CD14-positive monocyte (primary cell): ENCODE results near the gene ZSCAN2. TPM values are rescaled to one million over a fixed set of nuclear protein-coding genes. Genes with fewer than 3 reads are reported as not detected.

ENCODE experiments used
- DNase-seq, 3 donors: peaks; one replicate each; pipeline ENCODE4 v3.0.0-alpha.2; 2011 to 2022
- H2AFZ ChIP-seq: 2 replicates; pipeline ENCODE4 v1.6.0; 2012; ENCODE audit warnings: mild to moderate bottlenecking, low read depth, low read length, inconsistent platforms; ENCODE audit not compliant: insufficient read depth, poor library complexity, severe bottlenecking
- H3K27ac ChIP-seq, 2 donors: 1 replicate in 1 of 2; 2 replicates in 1 of 2; pipeline ENCODE4 v1.5.1; 2012 to 2013; ENCODE audit warnings: low read length in 2 of 2, control low read depth in 1 of 2, inconsistent platforms in 1 of 2, low read depth in 1 of 2, mild to moderate bottlenecking in 1 of 2
- H3K27me3 ChIP-seq, 2 donors: one replicate each; pipeline versions ENCODE4 v1.6.0 to v1.6.1; 2011 to 2013; ENCODE audit warnings: low read length in 2 of 2; ENCODE audit not compliant: control insufficient read depth in 2 of 2, insufficient read depth in 2 of 2
- H3K36me3 ChIP-seq, 2 donors: replicated peaks in 1 of 2; 1 replicate in 1 of 2; 2 replicates in 1 of 2; pipeline versions ENCODE4 v1.5.1 to v1.6.1; 2012 to 2013; ENCODE audit warnings: low read length in 2 of 2, control low read depth in 1 of 2, inconsistent platforms in 1 of 2, mild to moderate bottlenecking in 1 of 2; ENCODE audit not compliant: insufficient read depth in 2 of 2, control insufficient read depth in 1 of 2
- H3K4me1 ChIP-seq, 2 donors: 1 replicate in 1 of 2; 2 replicates in 1 of 2; pipeline versions ENCODE4 v1.5.1 to v1.6.1; 2012 to 2013; ENCODE audit warnings: low read length in 2 of 2, control low read depth in 1 of 2, inconsistent platforms in 1 of 2, mild to moderate bottlenecking in 1 of 2, moderate library complexity in 1 of 2; ENCODE audit not compliant: insufficient read depth in 2 of 2, control insufficient read depth in 1 of 2
- H3K4me2 ChIP-seq: replicated peaks from 2 replicates; pipeline ENCODE3; 2012; ENCODE audit warnings: low read length, moderate library complexity, mild to moderate bottlenecking; ENCODE audit not compliant: poor library complexity, severe bottlenecking; ENCODE audit errors: extremely low read depth
- H3K4me3 ChIP-seq, 3 experiments: fragments of 200-600 bp in 1 of 3; sonication (generic) in 1 of 3; replicated peaks in 1 of 3; 1 replicate in 2 of 3; 2 replicates in 1 of 3; pipeline ENCODE4 v1.5.1; 2011 to 2013; ENCODE audit warnings: low read length in 3 of 3, mild to moderate bottlenecking in 3 of 3, control low read depth in 2 of 3, low read depth in 2 of 3, inconsistent platforms in 1 of 3, moderate library complexity in 1 of 3
- H3K79me2 ChIP-seq: 2 replicates; pipeline ENCODE4 v1.6.0; 2012; ENCODE audit warnings: mild to moderate bottlenecking, control low read depth, inconsistent platforms, low read length, moderate library complexity; ENCODE audit not compliant: insufficient read depth
- H3K9ac ChIP-seq: 2 replicates; pipeline ENCODE4 v1.6.0; 2017; ENCODE audit warnings: low read length, mild to moderate bottlenecking; ENCODE audit not compliant: insufficient read depth, poor library complexity, severe bottlenecking
- H3K9me3 ChIP-seq, 2 donors: replicated peaks in 1 of 2; 1 replicate in 1 of 2; 2 replicates in 1 of 2; pipeline versions ENCODE4 v1.5.1 to v1.6.1; 2012 to 2013; ENCODE audit warnings: low read length in 2 of 2, control low read depth in 1 of 2; ENCODE audit not compliant: control insufficient read depth in 1 of 2, insufficient read depth in 1 of 2
- H4K20me1 ChIP-seq: 2 replicates; pipeline ENCODE4 v1.6.0; 2012; ENCODE audit warnings: mild to moderate bottlenecking, low read length, control low read depth, moderate library complexity; ENCODE audit not compliant: insufficient read depth
- H3K27ac Mint-ChIP-seq, 7 donors: one replicate each; pipeline ENCODE4 v1.8.0; 2020; ENCODE audit warnings: mild to moderate bottlenecking in 7 of 7, mixed read lengths in 7 of 7, moderate library complexity in 6 of 7, inconsistent platforms in 2 of 7
- H3K27me3 Mint-ChIP-seq, 3 donors: one replicate each; pipeline ENCODE4 v1.8.0; 2021 to 2022; ENCODE audit warnings: low read depth in 3 of 3, mild to moderate bottlenecking in 3 of 3, mixed read lengths in 3 of 3, moderate library complexity in 3 of 3, inconsistent platforms in 1 of 3
- H3K36me3 Mint-ChIP-seq, 2 donors: one replicate each; pipeline ENCODE4 v1.8.0; 2020; ENCODE audit warnings: mixed read lengths in 2 of 2, inconsistent platforms in 1 of 2, mild to moderate bottlenecking in 1 of 2
- H3K4me1 Mint-ChIP-seq: one replicate; pipeline ENCODE4 v1.8.0; 2020; ENCODE audit warnings: mild to moderate bottlenecking, mixed read lengths
- H3K4me3 Mint-ChIP-seq, 2 donors: one replicate each; pipeline ENCODE4 v1.8.0; 2020; ENCODE audit warnings: mild to moderate bottlenecking in 2 of 2, mixed read lengths in 2 of 2, moderate library complexity in 1 of 2
- H3K9me3 Mint-ChIP-seq, 7 donors: one replicate each; pipeline ENCODE4 v1.8.0; 2020 to 2022; ENCODE audit warnings: mixed read lengths in 7 of 7, mild to moderate bottlenecking in 6 of 7, moderate library complexity in 6 of 7, inconsistent platforms in 2 of 7
- WGBS: methylation state at CpG from one replicate; pipeline ENCODE4 v1.1.5; 2013; ENCODE audit warnings: missing lambda C conversion rate; ENCODE audit not compliant: insufficient coverage; 5-methylcytosine and 5-hydroxymethylcytosine counted together
- intact Hi-C, 2 donors: fragments of 100-400 bp; cut with micrococcal nuclease; formaldehyde crosslinking; loops; one replicate each; pipeline versions ENCODE4 v1.15.0 to v1.15.1; 2023
- polyA plus RNA-seq, 3 donors: library from polyadenylated mRNA; depleted of rRNA in 1 of 3; unstranded in 2 of 3; stranded (reverse) in 1 of 3; fragments of 300-500 nt in 2 of 3; fragments of >200 nt in 1 of 3; fragmentation: Illumina TruSeq in 2 of 3; gene quantifications; 1 replicate in 2 of 3; 2 replicates in 1 of 3; pipeline ENCODE4 v1.2.3, GENCODE V29; 2012 to 2021
- TF ChIP-seq, protein P1 (sequence below): fragments of 200-600 bp; IDR thresholded peaks from one replicate; pipeline ENCODE4 v1.8.0; 2022; ENCODE audit warnings: antibody characterized with exemption, mild to moderate bottlenecking

The ZSCAN2 gene
- polyA plus RNA-seq, 3 donors = 1.7 to 6.1 (median 3.4) TPM

DNA sequence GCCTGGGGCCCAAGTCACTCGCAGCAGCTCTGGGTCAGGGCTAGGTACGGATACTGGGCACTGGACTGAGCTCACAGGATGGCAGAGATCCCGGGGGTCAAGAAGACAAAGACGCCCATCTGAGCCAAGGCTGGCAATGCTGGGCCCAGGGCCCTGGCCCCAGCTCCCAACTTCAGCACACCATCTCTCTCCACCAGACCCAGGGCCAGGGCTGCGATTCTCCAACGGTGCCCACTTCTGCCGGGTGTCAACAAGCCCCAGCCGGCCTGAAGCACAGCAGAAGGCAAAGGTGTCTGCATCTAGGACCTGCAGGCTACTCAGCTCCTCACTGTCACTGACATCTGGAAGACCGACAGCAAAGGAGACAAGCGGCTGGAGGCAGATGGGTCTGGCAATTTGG is 44.7 kb downstream of the ZSCAN2 start:
- Mint-ChIP-seq H3K27ac (no peak overlapping the region), H3K4me1 (peaks cover 12% of the 10 kb centered on the region), H3K9me3 (no peaks in the 10 kb centered on the region), H3K27me3 (peaks cover 0 to 2% (median 0%) of the 10 kb centered on the region in 3 donors), H3K36me3 (peaks cover 70 to 95% of the 10 kb centered on the region in 2 donors), H3K4me3 (no peak overlapping the region)
- TF ChIP-seq, protein P1, sequence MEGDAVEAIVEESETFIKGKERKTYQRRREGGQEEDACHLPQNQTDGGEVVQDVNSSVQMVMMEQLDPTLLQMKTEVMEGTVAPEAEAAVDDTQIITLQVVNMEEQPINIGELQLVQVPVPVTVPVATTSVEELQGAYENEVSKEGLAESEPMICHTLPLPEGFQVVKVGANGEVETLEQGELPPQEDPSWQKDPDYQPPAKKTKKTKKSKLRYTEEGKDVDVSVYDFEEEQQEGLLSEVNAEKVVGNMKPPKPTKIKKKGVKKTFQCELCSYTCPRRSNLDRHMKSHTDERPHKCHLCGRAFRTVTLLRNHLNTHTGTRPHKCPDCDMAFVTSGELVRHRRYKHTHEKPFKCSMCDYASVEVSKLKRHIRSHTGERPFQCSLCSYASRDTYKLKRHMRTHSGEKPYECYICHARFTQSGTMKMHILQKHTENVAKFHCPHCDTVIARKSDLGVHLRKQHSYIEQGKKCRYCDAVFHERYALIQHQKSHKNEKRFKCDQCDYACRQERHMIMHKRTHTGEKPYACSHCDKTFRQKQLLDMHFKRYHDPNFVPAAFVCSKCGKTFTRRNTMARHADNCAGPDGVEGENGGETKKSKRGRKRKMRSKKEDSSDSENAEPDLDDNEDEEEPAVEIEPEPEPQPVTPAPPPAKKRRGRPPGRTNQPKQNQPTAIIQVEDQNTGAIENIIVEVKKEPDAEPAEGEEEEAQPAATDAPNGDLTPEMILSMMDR = no peak
- H3K9me3 ChIP-seq = no peaks in the 10 kb centered on the region
- no peaks in the 10 kb centered on the region for H4K20me1 ChIP-seq
- WGBS = 96% methylated on average over 10 of the region's 10 CpGs
- no peak overlapping the region for H3K9ac ChIP-seq
- intact Hi-C loops = no loop called here
- no peak overlapping the region for H3K4me2 ChIP-seq
- no peak overlapping the region for H3K27ac ChIP-seq
- H3K27me3 ChIP-seq = no peaks in the 10 kb centered on the region
- H3K36me3 ChIP-seq = peaks cover 81 to 99% of the 10 kb centered on the region in 2 donors
- H3K79me2 ChIP-seq = peaks cover 5% of the 10 kb centered on the region
- no peak overlapping the region for H2AFZ ChIP-seq
- no peak for DNase-seq
- peaks cover 8 to 9% of the 10 kb centered on the region in 2 donors for H3K4me1 ChIP-seq
- H3K4me3 ChIP-seq = no peak overlapping the region

DNA sequence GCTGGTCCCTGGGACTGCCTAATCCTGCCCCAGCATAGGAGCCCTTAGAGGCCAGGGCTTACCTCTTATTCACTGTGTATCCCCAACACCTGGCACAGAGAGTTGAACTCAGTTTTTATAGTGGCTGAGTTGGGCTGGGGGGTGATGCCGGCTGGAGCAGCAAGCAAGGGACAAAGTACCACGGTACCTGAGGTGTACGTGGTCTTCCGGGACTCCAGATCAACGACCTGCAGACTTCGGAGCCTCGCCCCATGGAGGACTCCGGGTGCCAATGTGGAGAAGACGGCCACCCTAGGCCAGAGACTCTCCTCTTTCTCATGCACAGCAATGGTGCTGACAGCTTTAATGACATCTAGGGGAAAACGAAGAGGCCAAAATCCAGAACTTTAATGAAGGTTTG is 45.2 kb downstream of the ZSCAN2 start:
- TF ChIP-seq, protein P1 = no peak
- peaks cover 5% of the 10 kb centered on the region for H3K79me2 ChIP-seq
- 98% methylated on average over 8 of the region's 10 CpGs for WGBS
- no peak overlapping the region for H3K27ac ChIP-seq
- no peak overlapping the region for H3K9ac ChIP-seq
- no peaks in the 10 kb centered on the region for H3K9me3 Mint-ChIP-seq
- H3K4me3 ChIP-seq = no peak overlapping the region
- H3K4me2 ChIP-seq = no peak overlapping the region
- no peak for DNase-seq
- H3K4me1 ChIP-seq = peaks cover 8 to 9% of the 10 kb centered on the region in 2 donors
- no peak overlapping the region for H3K4me3 Mint-ChIP-seq
- peaks cover 79 to 100% of the 10 kb centered on the region in 2 donors for H3K36me3 ChIP-seq
- no peak overlapping the region for H3K27ac Mint-ChIP-seq
- H3K27me3 Mint-ChIP-seq = peaks cover 0 to 2% (median 0%) of the 10 kb centered on the region in 3 donors
- H4K20me1 ChIP-seq = no peaks in the 10 kb centered on the region
- peaks cover 12% of the 10 kb centered on the region for H3K4me1 Mint-ChIP-seq
- no peaks in the 10 kb centered on the region for H3K9me3 ChIP-seq
- no peaks in the 10 kb centered on the region for H3K27me3 ChIP-seq
- H2AFZ ChIP-seq = no peak overlapping the region
- H3K36me3 Mint-ChIP-seq = peaks cover 68 to 96% of the 10 kb centered on the region in 2 donors
- intact Hi-C loops = no loop called here
